Psoas muscle (tissue), 8 donors: ENCODE results near the gene DENND1A. TPM values are rescaled to one million over a fixed set of nuclear protein-coding genes. Genes with fewer than 3 reads are reported as not detected.
"Not testable (repeated sequence)": the region's sequence is repeated elsewhere in the genome, so short reads cannot be mapped to it uniquely, and the experiment has no call there.

Experiments
- ATAC-seq, 4 donors: fragments of 200-7000 bp; cut with Tn5 transposase; one replicate each; pipeline ENCODE4 v1.9.1; 2020; ENCODE audit warnings: moderate library complexity in 3 of 4, mild to moderate bottlenecking in 2 of 4
- DNase-seq, 2 donors: peaks; one replicate each; pipeline ENCODE4 v3.0.0-alpha.2; 2020
- H3K27ac ChIP-seq: fragments of 200-600 bp; one replicate; pipeline ENCODE4 v1.8.0; 2022
- H3K27me3 ChIP-seq, 3 donors: fragments of 200-600 bp in 1 of 3; one replicate each; pipeline versions ENCODE4 v1.6.1 to v1.8.0; 2013 to 2022; ENCODE audit warnings: low read length in 2 of 3, mild to moderate bottlenecking in 2 of 3, moderate library complexity in 1 of 3; ENCODE audit not compliant: insufficient read depth in 3 of 3
- H3K36me3 ChIP-seq, 2 donors: fragments of 200-600 bp in 1 of 2; one replicate each; pipeline versions ENCODE4 v1.6.1 to v1.8.0; 2013 to 2022; ENCODE audit warnings: low read depth in 1 of 2, mild to moderate bottlenecking in 1 of 2, moderate library complexity in 1 of 2; ENCODE audit not compliant: insufficient read depth in 1 of 2
- H3K4me1 ChIP-seq: fragments of 200-600 bp; one replicate; pipeline ENCODE4 v1.8.0; 2022
- H3K4me3 ChIP-seq: fragments of 200-600 bp; one replicate; pipeline ENCODE4 v1.8.0; 2022; ENCODE audit warnings: mild to moderate bottlenecking
- H3K9me3 ChIP-seq: fragments of 200-600 bp; one replicate; pipeline ENCODE4 v1.8.0; 2022
- WGBS, 3 donors: extraction: QIAGEN DNeasy Blood & Tissue Kit; methylation state at CpG; one replicate each; pipeline versions ENCODE4 v1.1.6 to v1.1.7; 2013; 5-methylcytosine and 5-hydroxymethylcytosine counted together
- intact Hi-C, 2 donors: fragments of 100-400 bp; cut with DNase I; formaldehyde crosslinking; loops; one replicate each; pipeline versions ENCODE4 v1.11.0 to v1.14.2; 2022
- polyA plus RNA-seq, 3 donors: library from polyadenylated mRNA; stranded (reverse); fragments of 200-250 nt; gene quantifications; one replicate each; pipeline ENCODE4 v1.2.3, GENCODE V29; 2013
- total RNA-seq, 4 donors: library from RNA; stranded (reverse); fragmentation: NEBNext Ultra II Directional in 2 of 4; extraction: Animal tissue kit (Norgen Biotek cat#: 25700) in 2 of 4; gene quantifications; one replicate each; pipeline versions ENCODE4 v1.2.1 to v1.2.4, GENCODE V29; 2021 to 2023
- TF ChIP-seq, protein P1 (sequence below): fragments of 200-600 bp; IDR thresholded peaks from one replicate; pipeline ENCODE4 v1.8.0; 2022; ENCODE audit warnings: antibody characterized with exemption
- donor health status: healthy with polysubstance abuse.
- donor health status: DM: no; HTN: no; CAD: no; lungs with moderate emphysema.
- donor health status: Bipolar disorder and iron deficiency.
- donor health status: healthy.
- donor health status: DM: yes; HTN: yes; CAD: no.
- donor health status: DM: no; HTN: no; CAD: no.
- donor health status: DM: no; HTN: no; CAD: no.
- donor health status: DM: yes; HTN: yes; CAD: no.

The DENND1A gene
- total and polyA plus RNA-seq, 7 donors = 6.1 to 17.3 (median 13.9) TPM

DNA sequence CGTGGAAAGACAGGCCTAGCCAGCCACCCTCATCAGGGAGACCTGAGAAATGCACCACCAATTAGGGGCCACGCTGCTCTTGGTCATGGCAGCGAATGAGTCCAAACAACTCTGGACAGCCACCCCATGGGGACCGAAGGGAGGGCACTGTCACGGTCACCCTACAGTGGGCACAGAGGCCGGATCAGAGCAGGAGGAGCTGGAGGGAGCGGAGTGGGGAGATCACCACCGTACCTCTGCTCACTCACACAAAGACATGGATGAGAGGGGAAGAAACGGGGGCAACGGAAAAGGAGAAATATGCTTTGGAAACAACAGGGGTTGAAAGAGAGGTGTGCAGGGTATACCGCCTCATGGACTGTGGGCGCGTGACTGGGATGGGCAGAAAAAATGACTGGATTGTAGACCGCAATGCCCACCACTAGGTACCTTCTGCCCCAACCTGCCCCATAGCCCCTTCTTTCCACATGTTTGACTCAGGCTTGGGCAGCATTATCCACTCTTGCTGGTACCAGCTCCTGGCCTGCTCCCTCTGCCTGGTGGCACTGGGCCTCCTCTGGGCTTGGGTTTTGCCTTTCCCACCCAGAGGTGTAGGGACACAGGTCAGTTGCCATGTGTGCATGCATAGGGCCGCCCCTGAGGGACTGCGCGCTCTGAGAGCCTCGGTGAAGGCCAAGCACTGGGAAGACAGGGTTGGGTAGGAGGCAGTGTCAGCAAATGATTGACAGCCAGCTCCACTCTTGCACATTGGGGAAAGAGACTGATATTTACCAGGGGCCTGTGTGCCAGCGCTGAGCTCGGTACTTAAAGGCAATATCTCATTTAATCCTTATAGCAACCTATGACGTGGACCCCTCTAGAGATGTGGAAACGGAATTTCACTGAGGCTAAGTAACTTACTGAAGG lies 497.3 kb downstream of the DENND1A start:
- Histone ChIP-seq H3K9me3 (no peaks in the 10 kb centered on the region), H3K4me3 (no peak overlapping the region), H3K4me1 (no peaks in the 10 kb centered on the region), H3K36me3 (peaks cover 0 to 24% of the 10 kb centered on the region in 2 donors), H3K27ac (no peak overlapping the region), H3K27me3 (no peaks in the 10 kb centered on the region)
- ATAC-seq (no peak), DNase-seq (no peak)
- intact Hi-C loops = no loop called here
- 95 to 96% (median 96%) methylated on average over 22 of the region's 22 CpGs for WGBS, 3 donors
- TF ChIP-seq, protein P1, sequence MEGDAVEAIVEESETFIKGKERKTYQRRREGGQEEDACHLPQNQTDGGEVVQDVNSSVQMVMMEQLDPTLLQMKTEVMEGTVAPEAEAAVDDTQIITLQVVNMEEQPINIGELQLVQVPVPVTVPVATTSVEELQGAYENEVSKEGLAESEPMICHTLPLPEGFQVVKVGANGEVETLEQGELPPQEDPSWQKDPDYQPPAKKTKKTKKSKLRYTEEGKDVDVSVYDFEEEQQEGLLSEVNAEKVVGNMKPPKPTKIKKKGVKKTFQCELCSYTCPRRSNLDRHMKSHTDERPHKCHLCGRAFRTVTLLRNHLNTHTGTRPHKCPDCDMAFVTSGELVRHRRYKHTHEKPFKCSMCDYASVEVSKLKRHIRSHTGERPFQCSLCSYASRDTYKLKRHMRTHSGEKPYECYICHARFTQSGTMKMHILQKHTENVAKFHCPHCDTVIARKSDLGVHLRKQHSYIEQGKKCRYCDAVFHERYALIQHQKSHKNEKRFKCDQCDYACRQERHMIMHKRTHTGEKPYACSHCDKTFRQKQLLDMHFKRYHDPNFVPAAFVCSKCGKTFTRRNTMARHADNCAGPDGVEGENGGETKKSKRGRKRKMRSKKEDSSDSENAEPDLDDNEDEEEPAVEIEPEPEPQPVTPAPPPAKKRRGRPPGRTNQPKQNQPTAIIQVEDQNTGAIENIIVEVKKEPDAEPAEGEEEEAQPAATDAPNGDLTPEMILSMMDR = no peak

DNA sequence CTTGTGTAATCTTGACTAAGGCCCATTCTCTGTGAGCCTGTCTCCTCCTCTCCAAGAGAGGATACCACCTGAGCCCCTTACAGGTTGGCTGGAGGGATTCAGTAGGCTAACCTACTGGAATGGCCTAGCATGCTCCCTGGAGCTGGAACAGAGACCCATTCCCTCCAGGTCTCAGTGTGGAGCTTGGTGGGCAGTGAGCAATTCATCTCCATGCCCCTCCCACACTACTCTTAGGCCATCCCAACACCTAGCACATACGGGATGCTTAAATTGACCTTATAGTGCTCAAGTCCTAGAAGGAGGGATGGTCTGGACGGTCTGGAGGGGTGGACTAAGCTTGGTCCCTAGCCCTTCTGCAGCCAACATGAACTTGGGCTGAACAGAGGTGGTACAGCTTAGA lies 498.3 kb downstream of the DENND1A start:
- 86 to 97% (median 93%) methylated on average over 2 of the region's 2 CpGs for WGBS, 3 donors
- H3K4me1 ChIP-seq = no peaks in the 10 kb centered on the region
- intact Hi-C loops = no loop called here
- DNase-seq (no peak), ATAC-seq (no peak)
- peaks cover 0 to 15% of the 10 kb centered on the region in 2 donors for H3K36me3 ChIP-seq
- no peaks in the 10 kb centered on the region for H3K27me3 ChIP-seq
- no peaks in the 10 kb centered on the region for H3K9me3 ChIP-seq
- TF ChIP-seq, protein P1 = no peak
- no peak overlapping the region for H3K27ac ChIP-seq
- H3K4me3 ChIP-seq = no peak overlapping the region

DNA sequence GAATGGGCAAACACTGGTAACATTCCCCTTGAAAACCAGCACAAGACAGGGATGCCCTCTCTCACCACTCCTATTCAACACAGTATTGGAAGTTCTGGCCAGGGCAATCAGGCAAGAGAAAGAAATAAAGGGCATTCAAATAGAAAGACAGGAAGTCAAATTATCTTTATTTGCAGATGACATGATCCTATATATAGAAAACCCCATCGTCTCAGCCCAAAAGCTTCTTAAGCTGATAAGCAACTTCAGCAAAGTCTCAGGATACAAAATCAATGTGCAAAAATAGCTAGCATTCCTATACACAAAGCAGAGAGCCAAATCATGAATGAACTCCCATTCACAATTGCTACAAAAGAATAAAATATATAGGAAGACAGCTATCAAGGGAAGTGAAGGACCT lies 501.5 kb downstream of the DENND1A start:
- 63 to 81% (median 72%) methylated on average over 1 of the region's 1 CpG for WGBS, 3 donors
- H3K27me3 ChIP-seq, H3K36me3 ChIP-seq, intact Hi-C loops, H3K27ac ChIP-seq, H3K4me1 ChIP-seq, DNase-seq, H3K4me3 ChIP-seq, ATAC-seq, H3K9me3 ChIP-seq: not testable (repeated sequence)

DNA sequence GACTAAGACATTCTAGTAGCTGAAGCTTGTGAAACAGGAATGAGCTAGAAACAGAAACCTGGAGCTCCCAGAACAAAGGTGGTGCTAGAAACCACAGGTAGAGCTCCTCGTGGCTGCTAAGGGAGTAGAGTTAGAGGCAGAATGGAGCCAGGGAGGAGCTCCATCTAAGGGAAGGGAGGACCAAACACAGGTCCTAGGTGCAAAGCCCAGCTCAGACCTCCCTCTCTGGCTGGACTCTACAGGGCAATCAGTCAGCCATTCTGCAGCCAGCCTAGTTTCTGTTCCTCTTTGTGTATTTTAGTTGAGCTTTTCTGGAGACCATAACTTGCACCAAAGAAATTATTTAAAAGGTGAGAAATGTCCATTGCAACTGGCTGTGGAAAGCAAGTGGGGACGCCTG lies 503.5 kb downstream of the DENND1A start:
- H3K9me3 ChIP-seq = no peaks in the 10 kb centered on the region
- TF ChIP-seq, protein P1 = no peak
- no peak overlapping the region for H3K27ac ChIP-seq
- 89 to 100% (median 91%) methylated on average over 2 of the region's 2 CpGs for WGBS, 3 donors
- H3K36me3 ChIP-seq = peaks cover 0 to 4% of the 10 kb centered on the region in 2 donors
- no peak overlapping the region for H3K4me3 ChIP-seq
- ATAC-seq (no peak), DNase-seq (no peak)
- intact Hi-C loops = no loop called here
- no peaks in the 10 kb centered on the region for H3K4me1 ChIP-seq
- no peaks in the 10 kb centered on the region for H3K27me3 ChIP-seq

DNA sequence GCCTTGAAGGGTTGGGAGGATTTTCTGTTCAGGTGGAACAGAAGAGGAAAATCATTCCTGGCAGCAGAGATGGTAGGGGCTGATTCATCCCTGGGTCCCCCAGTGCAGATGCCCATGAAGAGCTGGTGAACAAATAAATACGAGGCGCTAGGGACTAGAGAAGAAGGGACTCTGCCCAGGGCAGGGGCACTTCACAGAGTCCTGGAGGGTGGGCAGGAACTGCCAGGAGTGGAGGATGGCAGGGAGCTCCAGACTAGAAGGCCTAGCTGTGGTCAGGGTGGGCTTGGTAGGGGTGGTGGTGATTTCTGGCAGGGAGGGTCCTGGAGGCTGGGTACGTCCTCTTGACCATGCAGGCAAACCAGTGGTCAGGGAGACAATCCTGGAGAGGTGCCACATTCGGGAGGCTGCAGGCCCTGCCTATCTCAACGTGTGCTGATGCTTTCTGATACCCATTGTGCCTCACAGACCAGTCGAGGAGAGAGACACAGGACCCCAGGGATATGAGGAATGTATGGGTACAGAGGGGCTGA lies 504.0 kb downstream of the DENND1A start:
- ATAC-seq = no peak
- Histone ChIP-seq H3K36me3 (peaks cover 0 to 4% of the 10 kb centered on the region in 2 donors), H3K27me3 (no peaks in the 10 kb centered on the region), H3K4me1 (no peaks in the 10 kb centered on the region), H3K4me3 (no peak overlapping the region), H3K27ac (no peak overlapping the region), H3K9me3 (no peaks in the 10 kb centered on the region)
- TF ChIP-seq, protein P1 = no peak
- intact Hi-C loops = no loop called here
- DNase-seq = no peak
- 83 to 88% (median 86%) methylated on average over 6 of the region's 6 CpGs for WGBS, 3 donors
